Tibial nerve (tissue), 4 donors: ENCODE results near the gene PLEKHG5. TPM values are rescaled to one million over a fixed set of nuclear protein-coding genes. Genes with fewer than 3 reads are reported as not detected.

ENCODE experiments used
- DNase-seq, 2 donors: peaks; one replicate each; pipeline ENCODE4 v3.0.0-alpha.2; 2019; ENCODE audit warnings: low spot score in 2 of 2
- H3K27ac ChIP-seq, 4 donors: fragments of 200-600 bp; sonication (generic) in 3 of 4; one replicate each; pipeline ENCODE4 v1.5.1; 2017 to 2019; ENCODE audit warnings: mild to moderate bottlenecking in 1 of 4
- H3K27me3 ChIP-seq, 2 donors: fragments of 200-600 bp; sonication (generic) in 1 of 2; one replicate each; pipeline versions ENCODE4 v1.5.1 to v1.6.0; 2017 to 2019
- H3K36me3 ChIP-seq, 3 donors: fragments of 200-600 bp; sonication (generic); one replicate each; pipeline ENCODE4 v1.5.1; 2018 to 2019
- H3K4me1 ChIP-seq, 4 donors: fragments of 200-600 bp; sonication (generic) in 3 of 4; one replicate each; pipeline ENCODE4 v1.5.1; 2017 to 2019
- H3K4me3 ChIP-seq, 4 donors: fragments of 200-600 bp; sonication (generic) in 3 of 4; one replicate each; pipeline ENCODE4 v1.5.1; 2017 to 2019; ENCODE audit warnings: mild to moderate bottlenecking in 1 of 4, moderate library complexity in 1 of 4
- H3K9me3 ChIP-seq, 4 donors: fragments of 200-600 bp; sonication (generic) in 3 of 4; one replicate each; pipeline ENCODE4 v1.5.1; 2017 to 2019
- EP300 ChIP-seq, 2 donors: sonication (generic); formaldehyde crosslinking; IDR thresholded peaks; one replicate each; pipeline ENCODE4 v1.6.1; 2017; ENCODE audit warnings: antibody characterized with exemption in 2 of 2, mild to moderate bottlenecking in 1 of 2
- POLR2A ChIP-seq, 2 donors: fragments of 450-650 bp; IDR thresholded peaks; one replicate each; pipeline ENCODE4 v1.6.1; 2017; ENCODE audit warnings: antibody characterized with exemption in 2 of 2, mild to moderate bottlenecking in 2 of 2, moderate library complexity in 2 of 2
- WGBS, 2 donors: methylation state at CpG; one replicate each; pipeline ENCODE4 v1.1.5; 2018; 5-methylcytosine and 5-hydroxymethylcytosine counted together
- total RNA-seq, 4 donors: library from RNA; depleted of rRNA; stranded (reverse); fragments of >200 nt; gene quantifications; one replicate each; pipeline ENCODE4 v1.1.0, GENCODE V29; 2016
- TF ChIP-seq, protein P1 (sequence below), 5 experiments: fragments of 200-600 bp in 3 of 5; fragments of 450-650 bp in 2 of 5; sonication (generic) in 3 of 5; IDR thresholded peaks; one replicate each; pipeline ENCODE4 v1.5.1; 2016 to 2019; ENCODE audit warnings: antibody characterized with exemption in 5 of 5, mild to moderate bottlenecking in 3 of 5, moderate library complexity in 2 of 5

Gene PLEKHG5
- total RNA-seq, 4 donors from 2014 or later: 25.6 to 40.8 (median 30.8) TPM

DNA sequence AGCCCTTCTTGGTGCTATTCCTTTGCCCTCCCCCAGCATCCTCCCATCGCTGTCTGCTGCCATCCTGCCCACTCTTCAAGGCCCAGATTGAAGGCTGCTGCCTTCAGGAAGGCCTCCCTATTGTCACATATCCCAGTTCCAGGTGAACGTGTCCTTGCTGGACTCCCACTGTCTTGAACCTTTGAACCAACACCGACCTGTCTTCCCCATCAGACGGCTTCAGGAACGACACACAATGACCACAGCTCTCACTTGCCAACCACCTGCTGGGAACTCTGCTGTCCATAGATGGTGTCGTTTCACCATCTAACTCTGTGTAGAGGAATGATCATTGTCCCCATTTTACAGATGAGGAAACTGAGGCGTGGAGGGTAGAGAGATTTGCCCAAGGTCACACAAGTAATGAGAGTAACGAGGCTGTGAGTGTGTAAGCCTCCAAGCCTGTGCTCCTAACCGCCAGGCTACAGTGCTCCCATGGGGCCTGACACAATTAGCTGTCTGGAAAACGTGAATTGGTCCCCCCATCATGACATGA, 9.9 kb upstream of the PLEKHG5 start:
- H3K4me1 ChIP-seq: peaks cover 0 to 87% (median 43%) of the 10 kb centered on the region in 4 donors
- H3K27me3 ChIP-seq: peaks cover 0 to 14% of the 10 kb centered on the region in 2 donors
- peak overlapping the region; percentile 17 to 92 (median 68) for H3K27ac ChIP-seq
- no peak for DNase-seq
- no peak overlapping the region for H3K4me3 ChIP-seq
- no peaks in the 10 kb centered on the region for H3K36me3 ChIP-seq
- TF ChIP-seq EP300 (IDR thresholded peaks at IDR 0.05) (no peak), POLR2A (IDR thresholded peaks at IDR 0.05) (no peak)
- TF ChIP-seq, protein P1, sequence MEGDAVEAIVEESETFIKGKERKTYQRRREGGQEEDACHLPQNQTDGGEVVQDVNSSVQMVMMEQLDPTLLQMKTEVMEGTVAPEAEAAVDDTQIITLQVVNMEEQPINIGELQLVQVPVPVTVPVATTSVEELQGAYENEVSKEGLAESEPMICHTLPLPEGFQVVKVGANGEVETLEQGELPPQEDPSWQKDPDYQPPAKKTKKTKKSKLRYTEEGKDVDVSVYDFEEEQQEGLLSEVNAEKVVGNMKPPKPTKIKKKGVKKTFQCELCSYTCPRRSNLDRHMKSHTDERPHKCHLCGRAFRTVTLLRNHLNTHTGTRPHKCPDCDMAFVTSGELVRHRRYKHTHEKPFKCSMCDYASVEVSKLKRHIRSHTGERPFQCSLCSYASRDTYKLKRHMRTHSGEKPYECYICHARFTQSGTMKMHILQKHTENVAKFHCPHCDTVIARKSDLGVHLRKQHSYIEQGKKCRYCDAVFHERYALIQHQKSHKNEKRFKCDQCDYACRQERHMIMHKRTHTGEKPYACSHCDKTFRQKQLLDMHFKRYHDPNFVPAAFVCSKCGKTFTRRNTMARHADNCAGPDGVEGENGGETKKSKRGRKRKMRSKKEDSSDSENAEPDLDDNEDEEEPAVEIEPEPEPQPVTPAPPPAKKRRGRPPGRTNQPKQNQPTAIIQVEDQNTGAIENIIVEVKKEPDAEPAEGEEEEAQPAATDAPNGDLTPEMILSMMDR (IDR thresholded peaks at IDR 0.05): no peak
- no peaks in the 10 kb centered on the region for H3K9me3 ChIP-seq
- 65 to 71% methylated on average over 10 of the region's 10 CpGs for WGBS, 2 donors

DNA sequence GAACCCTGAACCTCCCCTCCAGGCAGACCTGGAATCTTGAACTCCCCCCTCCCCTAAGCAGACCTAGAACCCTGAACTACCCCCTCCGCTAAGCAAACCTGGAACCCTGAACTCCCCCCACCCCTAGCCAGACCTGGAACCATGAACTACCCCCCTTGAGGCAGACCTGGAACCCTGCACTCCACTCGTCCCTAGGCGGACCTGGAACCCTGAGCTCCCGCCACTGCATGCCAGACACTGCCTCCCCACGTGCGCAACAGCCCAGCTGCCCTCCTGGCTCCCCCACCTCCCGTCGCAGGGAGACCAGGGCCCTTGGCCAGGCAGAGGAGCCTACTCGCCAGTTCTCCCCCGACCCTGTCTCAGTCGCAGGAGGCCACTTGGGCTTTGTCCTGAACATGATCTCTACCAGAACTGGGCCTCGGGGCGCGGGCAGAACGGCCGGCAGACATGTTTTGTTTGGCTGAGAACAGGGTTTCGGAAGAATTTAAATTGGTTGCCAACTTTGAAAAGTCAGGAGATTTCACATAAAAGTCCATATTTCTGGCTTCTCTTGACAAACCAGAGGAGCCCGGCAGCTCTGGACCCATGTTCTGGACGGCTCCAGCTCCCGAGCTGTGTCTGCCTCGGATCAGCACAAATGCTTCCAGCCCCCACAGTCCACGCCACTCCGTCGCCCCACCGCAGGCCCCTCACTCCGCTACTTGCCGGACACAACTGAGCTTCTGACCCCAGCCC, 9.2 kb upstream of the PLEKHG5 start:
- Histone ChIP-seq H3K4me1 (peaks cover 0 to 89% (median 41%) of the 10 kb centered on the region in 4 donors), H3K4me3 (no peak overlapping the region), H3K27ac (peak overlapping the region; percentile 39 to 92 (median 68)), H3K27me3 (peaks cover 0 to 17% of the 10 kb centered on the region in 2 donors), H3K9me3 (no peaks in the 10 kb centered on the region), H3K36me3 (no peaks in the 10 kb centered on the region)
- 23 to 31% methylated on average over 21 to 27 of the region's 27 CpGs for WGBS, 2 donors
- TF ChIP-seq, protein P1 (IDR thresholded peaks at IDR 0.05): no peak
- TF ChIP-seq EP300 (IDR thresholded peaks at IDR 0.05): no peak
- DNase-seq: no peak

DNA sequence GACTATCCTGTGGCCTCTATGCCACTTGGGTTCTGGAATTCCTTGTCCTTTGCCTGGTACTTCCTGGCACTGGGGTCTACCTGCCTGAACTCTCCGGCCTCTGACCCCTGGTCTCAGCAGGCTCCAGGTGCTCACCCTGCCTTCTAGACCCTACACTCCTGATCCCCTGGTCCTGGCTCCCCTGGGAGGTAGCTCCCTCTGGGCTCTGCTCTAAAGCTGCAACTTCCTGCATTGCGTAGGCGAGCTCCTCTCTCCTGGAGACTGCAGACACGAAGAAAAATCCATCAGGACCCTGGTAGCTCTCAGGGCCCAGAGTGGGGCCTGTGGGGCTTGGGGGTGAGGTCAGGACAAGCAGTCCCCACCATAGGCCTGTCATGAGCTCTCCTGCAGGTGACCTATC, 7.8 kb upstream of the PLEKHG5 start:
- TF ChIP-seq POLR2A (IDR thresholded peaks at IDR 0.05) (no peak), EP300 (IDR thresholded peaks at IDR 0.05) (no peak)
- TF ChIP-seq, protein P1 (IDR thresholded peaks at IDR 0.05): no peak
- H3K4me3 ChIP-seq: no peak overlapping the region
- WGBS, 2 donors: 88 to 96% methylated on average over 4 of the region's 4 CpGs
- H3K9me3 ChIP-seq: no peaks in the 10 kb centered on the region
- no peak for DNase-seq
- H3K27me3 ChIP-seq: peaks cover 0 to 24% of the 10 kb centered on the region in 2 donors
- H3K27ac ChIP-seq: peak overlapping the region in 3 of 4 donors; percentile 10 to 89 (median 33)
- H3K36me3 ChIP-seq: no peaks in the 10 kb centered on the region
- H3K4me1 ChIP-seq: peaks cover 0 to 92% (median 41%) of the 10 kb centered on the region in 4 donors

DNA sequence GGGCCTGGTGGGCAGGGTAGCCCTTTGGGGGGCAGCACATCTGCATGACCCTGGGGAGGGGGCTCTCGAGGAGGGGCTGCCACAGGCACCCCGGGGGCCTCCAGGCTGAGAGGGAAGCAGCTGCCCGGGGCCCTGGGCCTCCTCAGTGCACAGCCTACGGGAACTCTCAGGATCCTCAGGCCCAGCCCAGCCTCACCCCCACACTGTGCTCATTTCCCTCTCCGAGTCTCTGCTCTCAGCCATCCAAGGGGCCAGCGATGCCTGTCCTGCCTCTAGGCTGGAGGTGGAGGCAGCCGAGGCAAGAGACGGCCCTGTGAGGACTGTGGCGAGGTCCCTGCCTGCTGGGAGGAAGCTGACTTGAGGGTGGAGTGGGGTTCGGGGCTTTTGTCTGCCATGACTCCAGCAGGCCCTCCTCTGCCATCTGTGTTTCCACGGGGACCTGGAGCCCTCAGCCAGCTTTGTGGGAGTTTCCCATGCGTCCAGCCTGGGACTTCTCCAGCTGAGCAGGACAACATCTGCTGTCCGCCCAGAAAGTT, 7.2 kb upstream of the PLEKHG5 start:
- Histone ChIP-seq H3K4me1 (peaks cover 0 to 85% (median 41%) of the 10 kb centered on the region in 4 donors), H3K9me3 (no peaks in the 10 kb centered on the region), H3K36me3 (no peaks in the 10 kb centered on the region), H3K27me3 (peaks cover 0 to 24% of the 10 kb centered on the region in 2 donors), H3K4me3 (no peak overlapping the region), H3K27ac (peak overlapping the region in 3 of 4 donors; percentile 5 to 89 (median 62))
- TF ChIP-seq, protein P1 (IDR thresholded peaks at IDR 0.05): no peak
- TF ChIP-seq POLR2A (IDR thresholded peaks at IDR 0.05): no peak
- TF ChIP-seq EP300 (IDR thresholded peaks at IDR 0.05): no peak
- no peak for DNase-seq
- 53 to 57% methylated on average over 3 to 7 of the region's 13 CpGs for WGBS, 2 donors
